ENCODE data around the gene LRFN4. TPM values are rescaled to one million over a fixed set of nuclear protein-coding genes. Genes with fewer than 3 reads are reported as not detected.

LRFN4 gene
- total and polyA plus RNA-seq, 2 donors (not counting 3 experiments of a cell fraction or from before 2014, with no cell fraction given): 22.3 to 37.4 TPM

DNA sequence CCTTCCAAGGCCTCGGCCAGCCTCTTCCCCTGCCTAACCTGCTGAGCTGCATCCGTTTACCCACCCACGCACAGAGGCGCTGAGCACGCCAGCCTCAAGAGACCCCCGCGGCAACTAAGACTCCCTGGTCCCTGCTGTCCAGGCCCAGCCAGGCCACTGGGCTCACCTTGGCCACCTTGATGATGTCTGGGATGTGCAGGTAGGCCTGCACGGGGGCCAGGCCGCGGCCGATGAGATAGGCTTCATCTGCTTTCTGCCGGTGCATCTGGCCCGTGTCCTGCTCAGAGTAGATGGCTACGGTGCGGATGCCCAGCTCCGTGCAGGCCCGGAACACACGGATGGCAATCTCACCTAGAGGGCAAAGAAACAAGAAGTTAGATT, 14.6 kb downstream of the LRFN4 start:
- Histone ChIP-seq H3K36me3 (ENCODE audit: control insufficient read depth in 2 of 2, extremely low read depth in 1 of 2, insufficient read depth in 2 of 2, low read length in 2 of 2) (no peaks in the 10 kb centered on the region), H3K27ac (ENCODE audit: insufficient read depth, low read depth, low read length) (no peak overlapping the region), H4K20me1 (replicated peaks; ENCODE audit: control insufficient read depth, extremely low read depth, insufficient read depth, low read length) (no peaks in the 10 kb centered on the region), H3K9me1 (replicated peaks; ENCODE audit: control insufficient read depth, extremely low read depth, insufficient read depth, low read length) (no peaks in the 10 kb centered on the region), H3K9me3 (replicated peaks; ENCODE audit: control insufficient read depth, insufficient read depth, low read length) (no peaks in the 10 kb centered on the region), H3K4me1 (ENCODE audit: control insufficient read depth, extremely low read depth, insufficient read depth, low read length) (no peaks in the 10 kb centered on the region), H3K27me3 (ENCODE audit: control insufficient read depth in 2 of 2, insufficient read depth in 2 of 2, low read length in 2 of 2) (no peaks in the 10 kb centered on the region), H3K4me2 (ENCODE audit: insufficient read depth, low read length) (no peak overlapping the region), H3K4me3 (replicated peaks in 1 of 3; ENCODE audit: insufficient read depth in 1 of 3, low read depth in 1 of 3, low read length in 3 of 3) (no peak overlapping the region), H3K9ac (replicated peaks; ENCODE audit: extremely low read depth, insufficient read depth, low read length) (no peak overlapping the region), H3K79me2 (ENCODE audit: control insufficient read depth, insufficient read depth, low read length) (no peaks in the 10 kb centered on the region), H2AFZ (ENCODE audit: low read depth, low read length) (no peak overlapping the region)
- no TSS peak for BruUV-seq (replicated peaks)
- FAIRE-seq: no peak
- intact Hi-C loops (cut with micrococcal nuclease) (no loop called here), dilution Hi-C loops (cut with MboI; ENCODE audit: extremely low pct_ligation_motif_present, low sequenced_read_pairs) (no loop called here)
- CTCF ChIA-PET: no interaction called here
- TF ChIP-seq CTCF (IDR thresholded peaks at IDR 0.05; ENCODE audit: extremely low read depth in 1 of 2, insufficient read depth in 1 of 2, low read depth in 1 of 2, low read length in 2 of 2) (no peak), JUN (IDR thresholded peaks at IDR 0.05; ENCODE audit: borderline replicate concordance, insufficient read depth, insufficient read length, low read depth) (no peak), MYC (IDR thresholded peaks at IDR 0.05; ENCODE audit: low read depth, low read length) (no peak), EZH2 (IDR thresholded peaks at IDR 0.05; ENCODE audit: borderline replicate concordance, low read depth, low read length, severe bottlenecking) (no peak), POLR2AphosphoS5 (IDR thresholded peaks at IDR 0.05; ENCODE audit: insufficient read depth, low read depth, low read length) (no peak), GATA2 (IDR thresholded peaks at IDR 0.05; ENCODE audit: insufficient read depth, insufficient read length, low read depth, low read length) (no peak), MAX (IDR thresholded peaks at IDR 0.05; ENCODE audit: insufficient read depth, insufficient read length) (no peak), POLR2A (IDR thresholded peaks at IDR 0.05; ENCODE audit: low read depth, low read length) (no peak), FOS (IDR thresholded peaks at IDR 0.05; ENCODE audit: borderline replicate concordance, insufficient read depth, low read length) (no peak)
- POLR2A ChIA-PET: no interaction called here
- no peak for DNase-seq (ENCODE audit: low read depth, low spot score)
